ENCODE measurements around the gene VIM. TPM values are rescaled to one million over a fixed set of nuclear protein-coding genes. Genes with fewer than 3 reads are reported as not detected.
A peak's percentile ranks its signal among the peaks of the same experiment; 100 is the strongest.

VIM gene
- total RNA-seq, 1 experiment from 2014 or later, result 7.2 TPM

GRCh38 chr10:17227367-17228090 is 512 bp upstream of the VIM start:
- DNase-seq (ENCODE audit: low read depth, low spot score) (no peak), ATAC-seq (no peak)
- intact Hi-C loops (cut with micrococcal nuclease), result no loop called here
- Histone ChIP-seq H3K27me3 (ENCODE audit: insufficient read depth, low read length) (peaks cover 45% of the 10 kb centered on the region), H3K36me3 (ENCODE audit: control insufficient read depth in 1 of 2, insufficient read depth in 2 of 2, low read length in 2 of 2) (no peaks in the 10 kb centered on the region), H3K27ac (ENCODE audit: low read depth, low read length) (no peak overlapping the region), H3K9me3 (ENCODE audit: control insufficient read depth in 1 of 2, insufficient read depth in 1 of 2, low read depth in 1 of 2, low read length in 2 of 2) (no peaks in the 10 kb centered on the region), H4K20me1 (ENCODE audit: insufficient read depth) (no peaks in the 10 kb centered on the region), H3K4me1 (ENCODE audit: control insufficient read depth in 1 of 2, insufficient read depth in 2 of 2, low read length in 2 of 2) (peaks cover 32 to 37% of the 10 kb centered on the region in 2 experiments), H3K9ac (ENCODE audit: low read length) (no peak overlapping the region), H3K79me2 (ENCODE audit: insufficient read depth, low read length) (no peaks in the 10 kb centered on the region), H3K4me2 (ENCODE audit: low read length) (peak overlapping the region; percentile 74), H3K4me3 (replicated peaks in 1 of 2; ENCODE audit: low read depth in 1 of 2, low read length in 2 of 2) (peak overlapping the region in 1 of 2 experiments; percentile 43; a peak in 3 of 4 replicates), H3K9me2 (ENCODE audit: insufficient read depth) (no peaks in the 10 kb centered on the region), H2AFZ (ENCODE audit: low read depth, low read length, poor library complexity, severe bottlenecking) (peak overlapping the region; percentile 33)
- CTCF ChIA-PET, result interaction anchor here (1.2 kb wide), 2 partner anchors 10 to 14 kb away, joined by 3 to 5 read pairs; no protein-coding TSS in a partner anchor
- RAD21 ChIA-PET (ENCODE audit: low non-redundant PET in 1 of 2, low total read pairs in 2 of 2, uncharacterized antibody in 2 of 2, unreplicated experiment in 2 of 2), result interaction anchor here in 1 of 2 experiments (0.7 kb wide), 1 partner anchor 411 kb away, joined by 3 read pairs; no protein-coding TSS in a partner anchor
- TF ChIP-seq SP1 (IDR thresholded peaks at IDR 0.05; ENCODE audit: low read depth) (no peak), EZH2phosphoT487 (IDR thresholded peaks at IDR 0.05; ENCODE audit: borderline replicate concordance) (0 out of 2 replicates have a peak, but pooled peaks have one; percentile 41), CTCF (IDR thresholded peaks at IDR 0.05 in 2 of 3, conservative IDR thresholded peaks at IDR 0.05 in 1 of 3; ENCODE audit: borderline replicate concordance in 1 of 3, insufficient read depth in 1 of 3, low read depth in 2 of 3, low read length in 2 of 3) (peak in 2 of 3 experiments; percentile 21 to 48; a peak in 3 of 6 replicates), REST (IDR thresholded peaks at IDR 0.05; ENCODE audit: low read depth) (no peak)
- BruUV-seq (replicated peaks), result no TSS peak
- POLR2A ChIA-PET, result interaction anchor here (5.0 kb wide), 1 partner anchor 336 kb away, joined by 25 read pairs; no protein-coding TSS in a partner anchor

Measured in HCT116 (cell line).